NCI-H1092 (cell line): ENCODE measurements around the gene TMEM119.
"Not testable (repeated sequence)": the region's sequence is repeated elsewhere in the genome, so short reads cannot be mapped to it uniquely, and the experiment has no call there.

Experiments used
- DNase-seq: peaks from one replicate; lab custom pipeline; 2025; lab: John Stamatoyannopoulos, UW

Gene TMEM119

DNA sequence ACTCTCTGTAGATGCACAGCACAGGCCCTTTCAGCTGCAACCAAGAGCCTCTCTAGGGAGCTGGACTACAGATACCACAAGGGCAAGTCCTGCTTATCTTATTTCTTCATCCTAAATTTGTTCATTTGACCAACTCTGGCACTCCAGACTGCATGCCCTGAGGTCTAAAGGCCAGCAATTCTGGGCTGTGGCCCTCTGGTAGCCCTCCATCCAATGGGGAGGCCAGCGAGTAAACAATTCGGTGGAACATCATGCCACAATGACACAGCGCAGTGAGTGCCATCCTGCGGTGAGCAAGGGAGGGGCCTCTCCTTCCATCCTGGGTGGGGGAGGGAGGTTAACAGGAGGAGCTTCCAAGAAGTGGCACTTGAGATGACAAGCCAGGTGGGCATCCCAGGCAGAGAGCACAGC lies 36.5 kb upstream of the TMEM119 start:
- no peak for DNase-seq

DNA sequence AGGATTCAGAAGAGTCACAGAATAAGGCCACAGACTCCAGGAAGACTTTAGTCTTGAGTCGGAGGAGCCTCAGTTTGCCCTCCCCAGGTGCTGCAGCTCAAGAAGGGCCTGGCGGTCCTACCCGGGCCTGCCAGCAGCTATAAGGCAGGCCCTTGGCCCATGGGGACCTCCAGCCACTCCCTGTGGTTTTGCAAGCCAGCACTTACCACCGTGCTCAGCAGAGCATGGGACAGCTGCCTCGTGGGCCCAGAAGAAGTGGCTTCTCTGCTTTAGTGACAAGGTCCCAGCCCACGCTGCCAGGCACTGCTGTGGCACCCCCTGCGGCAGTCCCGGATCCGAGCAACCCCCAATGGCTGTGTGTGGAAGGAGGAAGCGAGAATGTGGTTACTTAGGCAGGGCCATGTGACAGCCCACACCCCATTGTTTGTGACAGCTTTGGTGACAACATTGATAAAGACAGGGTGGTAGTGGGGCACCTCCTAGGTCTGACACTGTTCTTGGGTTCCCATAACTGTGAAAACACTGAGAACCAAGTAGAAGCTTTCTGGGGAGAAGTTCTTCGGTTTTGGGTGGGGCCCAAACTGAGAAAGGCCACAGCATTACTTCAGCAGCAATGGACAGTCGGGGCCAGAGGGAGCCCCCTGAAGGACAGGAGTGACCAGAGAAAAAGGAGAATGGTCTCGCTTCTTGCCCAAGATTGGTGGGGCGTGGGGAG lies 35.8 kb upstream of the TMEM119 start, which contains the start of gene SELPLG:
SELPLG (minus strand) TSS at position 361 of the 715 bp plus-strand sequence. CDS start 9,587 bp downstream, outside the sequence.
- DNase-seq, result no peak

DNA sequence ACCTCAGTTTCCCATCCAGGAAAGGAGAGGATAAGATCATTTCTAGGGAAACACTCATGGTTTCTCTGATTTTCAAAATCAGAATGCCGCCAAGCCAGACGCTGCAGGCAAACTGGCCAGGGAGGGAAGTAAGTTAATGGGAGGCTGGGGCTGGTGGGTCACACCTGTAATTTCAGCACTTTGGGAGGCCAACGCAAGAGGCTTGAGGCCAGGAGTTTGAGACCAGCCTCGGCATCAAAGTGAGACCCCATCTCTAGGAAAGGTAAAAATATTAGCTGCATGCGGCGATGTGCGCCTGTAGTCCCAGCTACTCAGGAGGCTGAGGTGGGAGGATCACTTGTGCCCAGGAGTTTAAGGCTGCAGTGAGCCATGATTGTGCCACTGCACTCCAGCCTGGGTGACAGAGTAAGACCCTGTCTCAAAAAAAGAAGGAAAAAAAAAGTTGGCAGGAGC lies 35.2 kb upstream of the TMEM119 start:
- DNase-seq, result no peak

DNA sequence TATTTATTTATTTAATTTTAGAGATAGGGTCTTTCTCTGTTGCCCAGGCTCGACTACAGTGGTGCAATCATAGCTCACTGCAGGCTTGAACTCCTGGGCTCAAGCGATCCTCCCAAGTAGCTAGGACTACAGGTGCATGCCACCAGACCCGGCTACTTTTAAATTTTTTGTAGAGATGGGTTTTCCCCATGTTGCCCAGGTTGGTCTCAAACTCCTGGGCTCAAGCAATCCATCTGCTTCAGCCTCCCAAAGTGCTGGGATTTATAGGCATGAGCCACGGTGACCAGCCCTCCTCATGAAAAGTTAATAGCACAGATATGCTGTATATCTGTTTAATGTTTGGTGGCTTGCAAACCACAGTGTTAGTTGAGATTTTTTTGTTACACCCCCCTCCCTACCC lies 33.4 kb upstream of the TMEM119 start:
- DNase-seq, result not testable (repeated sequence)

DNA sequence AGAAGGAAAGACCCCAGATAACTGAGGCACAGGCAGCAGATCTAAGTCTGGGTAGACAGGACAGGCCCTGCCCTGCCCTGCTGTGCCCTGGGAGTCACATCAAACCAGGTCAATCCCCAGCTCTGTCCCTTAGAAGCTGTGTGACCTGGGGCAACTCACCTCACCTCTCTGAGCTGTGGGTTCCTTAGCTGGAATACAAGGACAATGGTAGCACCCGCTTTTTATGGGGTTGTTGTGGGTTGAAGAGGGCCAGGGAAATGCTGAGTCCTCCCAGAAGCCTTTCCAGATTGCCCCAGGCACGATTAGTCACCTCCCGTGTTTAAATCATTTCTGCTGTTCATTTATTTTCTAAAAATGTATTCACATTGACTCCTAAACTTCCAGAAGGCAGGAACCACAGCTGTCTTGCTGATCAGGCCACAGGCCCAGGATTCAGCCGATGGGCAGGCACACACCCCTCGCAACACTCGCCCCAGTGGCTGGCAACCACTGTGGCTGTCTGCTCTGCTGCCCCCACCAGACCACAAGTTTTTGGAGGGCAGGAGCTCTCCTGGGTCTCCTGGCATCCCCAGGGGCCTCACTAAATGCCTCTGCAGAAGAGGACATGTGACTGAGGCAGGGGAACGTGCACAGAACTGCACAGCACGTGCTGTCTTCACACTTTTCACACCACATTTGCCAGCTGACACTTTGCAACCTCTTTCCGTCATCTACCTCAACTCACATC lies 32.8 kb upstream of the TMEM119 start:
- DNase-seq, result no peak

DNA sequence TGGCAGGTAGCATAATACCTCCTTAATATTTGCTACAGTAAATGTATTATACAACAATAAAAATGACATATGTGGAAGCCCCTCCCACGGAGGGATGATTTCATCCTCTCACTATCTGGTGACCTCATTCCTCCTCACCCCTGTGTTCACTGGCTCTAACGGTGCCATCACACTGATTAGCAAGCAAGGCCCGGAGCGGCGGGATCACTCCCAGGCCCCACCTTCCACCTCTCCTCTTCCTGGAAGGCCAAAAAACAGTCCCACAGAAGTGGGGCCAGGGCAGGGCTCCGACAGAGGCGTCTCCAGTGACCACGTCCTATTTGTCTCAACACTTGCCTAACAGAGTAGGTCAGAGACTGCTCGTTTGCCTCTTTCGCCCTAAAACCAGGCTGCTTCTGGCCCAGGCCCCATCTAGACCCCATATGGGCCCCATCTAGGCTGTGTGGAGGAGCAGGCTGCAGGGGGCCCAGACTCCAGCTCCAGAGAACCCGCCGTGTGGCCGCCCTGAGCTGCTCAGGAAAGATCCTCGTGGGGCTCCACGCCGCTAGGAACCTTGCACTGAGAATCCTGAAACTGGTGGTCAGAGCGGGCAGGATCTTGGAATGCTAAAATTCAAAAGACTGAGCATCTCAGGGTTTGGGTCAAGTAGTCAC lies 32.1 kb upstream of the TMEM119 start:
- no peak for DNase-seq

DNA sequence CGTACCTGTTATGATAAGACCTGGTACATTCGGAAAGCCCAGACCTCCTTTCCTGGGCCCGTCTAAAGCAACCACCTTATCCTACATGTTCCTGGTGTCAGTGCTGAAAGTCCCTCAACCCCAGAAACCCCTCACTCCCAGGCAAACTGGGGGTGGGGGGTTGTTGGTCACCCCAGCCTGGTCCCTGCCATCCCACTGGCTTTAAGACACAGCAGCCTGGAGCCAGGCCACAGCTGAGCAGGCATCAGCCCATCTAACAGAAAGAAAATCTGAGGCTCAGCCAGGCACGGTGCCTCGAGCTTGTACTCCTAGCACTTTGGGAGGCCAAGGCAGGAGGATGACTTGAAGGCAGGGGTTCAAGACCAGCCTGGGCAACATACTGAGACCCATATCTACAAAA lies 31.3 kb upstream of the TMEM119 start:
- DNase-seq, result no peak

DNA sequence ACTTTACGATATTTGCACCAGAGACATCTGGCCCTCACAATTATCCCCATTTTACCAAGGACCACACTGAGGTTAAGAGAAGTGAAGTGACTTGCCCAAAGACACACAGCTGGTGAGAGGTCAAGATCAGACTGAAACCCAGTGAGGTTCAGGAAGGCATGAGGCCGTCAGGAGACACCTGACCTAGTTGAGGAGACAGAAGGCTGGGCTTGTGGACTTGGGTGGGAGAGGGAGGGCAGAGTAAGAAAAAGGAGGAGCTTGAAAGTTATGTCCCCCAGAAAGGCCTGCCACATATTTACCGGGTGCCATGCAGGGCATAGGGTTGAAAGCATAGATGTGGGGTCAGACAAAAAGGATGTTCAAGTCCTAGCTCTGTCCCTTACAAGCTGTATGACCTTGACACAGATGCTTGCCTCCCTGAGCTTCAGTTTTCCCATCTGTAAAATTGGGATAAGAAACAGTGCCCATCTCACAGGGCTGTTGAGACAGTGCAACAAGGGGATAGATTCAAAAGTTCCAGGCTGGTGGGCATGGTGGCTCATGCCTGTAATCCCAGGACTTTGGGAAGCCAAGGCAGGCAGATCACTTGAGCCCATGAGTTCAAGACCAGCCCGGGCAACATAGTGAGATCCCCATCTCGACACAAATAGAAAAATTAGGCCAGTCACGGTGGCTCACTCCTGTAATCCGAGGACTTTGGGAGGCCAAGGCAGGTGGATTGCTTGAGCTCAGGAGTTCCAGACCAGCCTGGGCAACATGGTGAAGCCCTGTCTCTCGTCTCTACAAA lies 29.4 kb upstream of the TMEM119 start:
- no peak for DNase-seq

DNA sequence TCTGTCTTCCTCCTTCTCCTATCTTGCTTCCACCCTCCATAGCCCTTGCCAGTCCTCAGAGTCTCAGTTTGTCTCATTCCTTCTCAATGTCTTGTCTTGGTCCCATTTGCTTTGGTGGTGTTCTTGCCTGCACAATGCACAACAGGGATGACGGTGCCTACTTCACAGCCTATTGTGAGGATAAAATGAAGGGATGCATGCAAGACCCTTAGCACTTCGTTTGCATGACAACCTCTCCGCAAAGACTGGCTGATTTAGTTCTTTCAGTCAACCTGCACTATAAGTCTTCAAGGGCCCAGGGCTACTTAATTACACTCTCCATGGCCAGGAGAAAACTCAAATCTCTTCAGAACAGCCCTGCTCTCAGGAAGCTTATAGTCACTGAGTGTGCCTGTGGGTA lies 27.3 kb upstream of the TMEM119 start:
- DNase-seq, result no peak

DNA sequence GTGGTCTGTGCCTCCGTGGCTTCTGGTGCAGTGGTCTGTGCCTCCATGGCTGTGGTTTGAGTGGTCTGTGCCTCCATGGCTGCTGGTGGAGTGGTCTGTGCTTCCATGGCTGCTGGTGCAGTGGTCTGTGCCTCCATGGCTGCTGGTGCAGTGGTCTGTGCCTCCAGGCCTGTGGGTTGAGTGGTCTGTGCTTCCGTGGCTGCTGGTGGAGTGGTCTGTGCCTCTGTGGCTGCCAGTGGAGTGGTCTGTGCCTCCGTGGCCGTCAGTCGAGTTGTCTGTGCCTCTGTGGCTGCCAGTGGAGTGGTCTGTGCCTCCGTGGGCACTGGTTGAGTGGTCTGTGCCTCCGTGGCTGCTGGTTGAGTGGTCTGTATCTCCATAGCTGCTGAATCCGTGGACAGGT lies 25.7 kb upstream of the TMEM119 start:
- DNase-seq, result no peak

DNA sequence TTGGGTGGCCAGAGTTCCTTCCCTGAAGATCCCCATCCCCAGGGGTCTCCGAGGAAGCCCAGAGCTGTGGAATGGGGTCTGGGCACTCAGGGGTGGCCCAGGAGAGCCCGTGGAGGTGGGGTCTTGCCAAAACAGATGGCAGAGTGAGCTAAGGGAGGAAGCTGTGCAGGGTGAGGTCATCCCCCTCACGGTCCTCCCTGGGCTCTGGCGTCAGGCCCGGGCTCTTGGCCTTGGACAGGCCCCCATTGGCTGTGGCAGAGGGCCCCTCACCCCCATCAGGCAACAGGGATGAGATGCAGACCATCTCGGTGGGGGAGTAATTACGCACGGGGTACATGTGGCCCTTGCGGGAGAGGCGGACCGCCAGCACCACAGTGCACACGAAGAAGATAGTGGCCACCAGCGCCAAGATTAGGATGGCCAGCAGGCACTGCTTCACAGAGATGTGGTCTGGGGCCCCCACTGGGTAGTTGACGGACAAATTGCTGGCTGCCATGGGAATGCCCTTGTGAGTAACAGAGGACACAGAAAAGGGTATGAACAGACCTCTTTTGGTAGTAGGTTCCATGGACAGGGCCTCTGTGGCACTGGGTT lies 25.1 kb upstream of the TMEM119 start:
- no peak for DNase-seq

DNA sequence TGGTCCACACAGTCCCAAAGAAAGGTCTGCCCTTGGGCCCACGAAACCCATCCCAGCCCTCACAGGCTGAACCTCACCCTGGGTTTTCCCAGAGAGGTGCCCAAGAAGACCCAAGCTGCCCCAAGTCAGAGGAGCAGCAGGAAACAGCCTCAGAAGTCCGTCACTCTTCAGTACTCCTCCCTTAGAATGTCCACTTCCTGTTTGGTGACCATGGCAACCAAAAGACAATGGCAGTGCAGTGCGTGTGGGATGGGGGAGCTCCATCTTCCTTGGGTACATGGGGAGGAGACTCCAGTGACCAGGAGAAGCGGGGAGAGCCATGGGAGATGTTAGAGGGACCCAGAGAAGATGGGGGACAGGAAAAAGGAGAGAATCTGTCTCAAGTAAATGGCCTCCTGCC lies 24.5 kb upstream of the TMEM119 start:
- DNase-seq, result no peak

DNA sequence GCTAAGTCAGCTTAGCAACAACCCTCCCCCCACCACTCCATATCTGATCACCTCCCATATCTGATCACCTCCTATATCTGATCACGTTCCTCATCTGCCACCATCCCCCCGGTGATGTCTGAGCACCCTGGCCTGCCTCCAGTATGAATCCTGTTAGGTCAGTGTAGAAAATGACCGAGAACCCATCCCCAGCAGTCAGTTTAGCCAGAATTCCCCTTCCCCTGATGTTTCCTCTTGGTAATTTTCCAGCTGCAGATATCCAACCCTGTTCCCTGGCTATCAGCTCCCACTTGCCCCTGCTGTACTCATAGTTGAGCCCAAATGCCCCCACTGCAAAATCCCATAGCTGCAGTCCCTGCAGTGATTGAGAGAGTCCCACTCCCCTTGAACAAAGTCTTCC lies 23.3 kb upstream of the TMEM119 start:
- no peak for DNase-seq

DNA sequence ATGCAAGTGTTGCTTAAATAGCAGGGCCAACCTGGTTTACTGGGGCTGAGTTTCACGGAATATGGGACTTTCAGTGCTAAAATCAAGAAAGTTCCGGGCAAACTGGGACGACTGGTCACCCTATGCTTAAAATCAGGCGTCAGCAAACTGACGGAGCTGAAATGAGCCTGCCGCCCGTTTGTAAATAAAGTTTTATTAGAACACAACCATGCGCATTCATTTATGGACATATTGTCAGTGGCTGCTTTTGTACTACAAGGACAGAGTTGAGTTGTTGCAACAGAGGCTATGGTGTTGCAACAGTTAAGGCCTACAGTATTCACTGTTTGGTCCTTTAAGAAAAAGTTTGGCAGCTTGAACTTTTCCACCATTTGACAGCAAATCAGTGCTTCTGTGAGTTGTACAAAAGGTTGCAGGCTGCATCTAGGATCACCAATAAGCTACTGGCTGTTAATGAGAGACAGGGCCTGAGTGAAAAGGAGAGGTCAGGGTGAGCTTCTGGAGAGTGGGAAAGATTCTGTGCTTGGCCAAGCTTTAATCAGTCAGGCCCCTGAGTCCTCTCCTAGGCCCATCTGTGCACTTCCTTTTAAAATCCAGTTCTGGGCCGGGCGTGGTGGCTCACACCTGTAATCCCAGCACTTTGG lies 22.5 kb upstream of the TMEM119 start:
- no peak for DNase-seq

DNA sequence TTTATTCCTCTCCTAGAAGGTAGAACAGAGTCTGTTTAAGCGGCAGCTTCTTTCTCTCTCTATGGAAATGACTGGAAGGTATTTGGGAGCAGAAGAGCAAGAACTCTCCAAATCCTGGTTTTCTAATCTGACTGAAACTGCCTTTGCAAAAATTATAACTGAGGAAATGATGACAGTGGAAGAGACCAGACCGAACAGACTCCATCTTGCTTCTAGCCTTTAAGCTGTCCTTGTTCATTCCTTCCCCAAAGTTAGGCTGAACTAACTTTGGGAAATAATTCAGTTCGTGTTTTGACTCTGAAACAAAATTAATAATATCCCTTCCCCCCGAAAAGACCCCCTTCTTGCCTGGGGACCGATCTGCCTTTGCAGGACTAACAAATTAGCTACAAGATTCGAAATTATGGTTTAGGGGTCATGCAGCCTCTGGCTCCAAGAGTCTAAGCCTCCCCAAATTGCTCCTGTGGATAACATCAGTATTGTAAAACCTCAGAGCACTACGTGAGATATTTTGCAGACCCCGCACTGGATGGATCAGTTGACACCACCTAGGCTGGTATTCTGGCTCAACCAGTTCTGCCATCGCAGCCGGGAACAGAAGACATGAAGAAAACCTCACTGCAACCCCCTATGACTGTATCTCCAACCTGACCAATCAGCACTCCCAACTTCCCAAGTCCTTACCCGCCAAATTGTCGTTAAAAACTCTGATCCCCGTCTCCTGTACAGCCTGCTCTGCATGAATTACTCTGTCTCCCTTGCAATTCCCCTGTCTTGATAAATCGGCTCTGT lies 21.7 kb upstream of the TMEM119 start:
- DNase-seq, result no peak

DNA sequence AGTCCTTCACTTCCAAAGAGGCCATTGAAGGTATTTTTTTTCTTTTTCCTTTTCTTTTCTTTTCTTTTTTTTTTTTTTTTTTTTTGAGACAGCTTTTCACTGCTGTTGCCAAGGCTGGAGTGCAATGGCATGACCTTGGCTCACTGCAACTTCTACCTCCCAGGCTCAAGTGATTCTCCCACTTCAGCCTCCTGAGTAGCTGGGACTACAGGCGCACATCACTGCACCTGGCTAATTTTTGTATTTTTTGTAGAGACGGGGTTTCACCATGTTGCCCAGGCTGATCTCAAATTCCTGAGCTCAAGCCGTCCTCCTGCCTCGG lies 21.0 kb upstream of the TMEM119 start:
- DNase-seq, result not testable (repeated sequence)

DNA sequence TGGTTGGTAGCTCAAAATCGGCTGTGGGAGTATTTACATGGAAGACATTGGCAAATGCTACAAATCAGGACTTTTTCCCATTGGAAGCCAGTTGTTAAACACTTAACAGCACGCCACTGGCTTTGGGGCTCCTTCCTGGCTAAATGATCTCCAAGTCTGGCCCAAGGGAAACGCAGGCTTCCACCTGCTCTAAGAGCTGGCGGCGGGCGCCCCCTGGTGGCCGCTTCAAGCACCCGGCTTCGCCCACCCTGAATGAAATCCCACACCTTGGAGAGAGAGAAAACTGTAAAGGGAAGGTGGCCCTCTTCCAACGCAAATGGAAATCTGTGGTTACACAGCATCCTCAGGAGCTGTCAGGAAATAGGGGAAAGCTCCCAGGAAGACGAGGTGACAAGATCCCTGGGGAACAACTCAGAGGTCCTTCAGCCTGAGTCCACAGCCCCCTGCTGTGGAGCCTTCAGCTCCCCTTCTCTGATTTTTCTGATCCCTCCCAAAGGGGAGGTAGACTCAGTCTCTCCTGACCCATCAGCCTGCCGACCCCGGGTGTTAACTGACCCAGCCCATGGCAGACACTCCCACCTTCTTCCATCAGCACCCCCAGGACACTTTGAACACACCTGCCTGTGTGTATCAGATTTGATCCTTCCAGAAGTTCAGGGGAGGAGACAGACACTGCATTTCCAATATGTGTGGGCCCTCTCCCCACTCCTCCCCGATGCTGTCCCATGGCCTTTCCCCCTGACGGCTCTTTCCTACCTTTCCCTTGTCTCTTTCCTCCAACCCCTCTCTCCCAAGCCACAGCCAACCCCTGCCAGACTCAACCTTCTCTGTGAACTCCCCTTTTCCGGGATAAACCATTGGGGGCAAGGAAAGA lies 20.4 kb upstream of the TMEM119 start:
- DNase-seq, result peak; percentile 51

DNA sequence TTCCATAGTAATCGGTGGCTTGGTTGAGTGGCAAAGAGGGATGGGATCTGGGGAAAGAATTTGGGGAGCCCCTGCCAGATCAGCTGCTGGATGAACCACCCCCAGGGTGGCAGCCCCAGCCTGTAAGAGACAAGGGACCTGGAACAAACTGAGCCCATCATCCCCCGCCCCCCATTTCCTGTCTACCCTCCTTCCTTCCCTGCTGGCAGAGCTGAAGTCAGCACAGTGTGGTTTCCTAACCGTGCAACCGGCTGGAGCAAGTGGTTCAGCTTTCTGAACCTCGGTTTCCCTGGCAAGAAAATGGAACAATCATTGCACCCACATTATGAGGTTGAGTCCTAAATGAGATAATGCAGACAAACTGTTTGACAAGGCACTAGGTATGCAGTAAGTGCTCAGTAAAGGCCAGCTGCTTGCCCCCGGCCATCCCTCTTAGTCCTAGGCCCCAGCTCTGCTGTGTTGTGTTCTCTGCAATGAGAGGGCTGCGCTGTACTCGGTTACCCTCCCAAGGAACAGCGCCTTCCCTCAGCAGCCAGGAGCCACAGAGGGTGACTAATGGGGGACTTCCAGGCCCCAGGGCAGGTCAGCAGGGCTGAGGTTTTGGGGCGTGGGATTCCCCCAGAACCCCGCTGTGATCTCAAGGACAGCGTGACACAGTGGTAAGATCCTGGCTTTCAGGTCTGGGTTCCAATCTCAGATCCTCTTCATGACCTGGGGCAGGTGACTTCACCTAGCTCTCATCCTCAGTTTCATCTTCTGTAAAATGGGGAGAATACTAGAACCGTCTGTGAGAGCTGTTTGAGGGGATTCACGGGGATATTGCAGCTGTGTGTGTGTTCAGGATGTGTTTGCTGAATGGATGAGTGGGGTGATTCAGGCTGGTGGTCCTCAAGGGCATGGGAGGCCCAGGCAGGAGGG lies 19.3 kb upstream of the TMEM119 start:
- DNase-seq, result no peak

DNA sequence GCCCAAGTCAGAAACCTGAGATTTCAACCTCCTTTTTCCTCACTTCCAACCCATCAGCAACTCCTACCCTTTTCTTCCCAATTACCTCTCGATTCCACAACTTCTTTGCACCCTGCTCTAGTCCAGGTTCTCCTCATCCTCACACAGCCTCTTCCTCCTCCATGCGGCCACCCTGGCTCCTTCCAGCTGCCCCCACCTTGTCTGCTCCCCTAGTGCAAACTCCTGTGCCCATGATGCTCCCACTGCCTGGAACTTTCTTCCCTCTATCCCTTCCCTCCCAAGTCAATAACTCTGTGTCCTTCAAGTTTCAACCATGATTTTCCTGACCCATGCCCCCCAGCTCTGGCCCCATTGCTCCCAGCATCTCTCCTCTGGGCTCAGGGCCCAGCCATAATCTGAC lies 18.5 kb upstream of the TMEM119 start:
- no peak for DNase-seq
